ENCODE results near the gene PIWIL4. TPM values are rescaled to one million over a fixed set of nuclear protein-coding genes. Genes with fewer than 3 reads are reported as not detected.

The PIWIL4 gene
- total and polyA plus RNA-seq, 2 of the 8 experiments (the other 6 are each of a cell fraction or from before 2014, with no cell fraction given) = 0.51 to 0.52 TPM

DNA sequence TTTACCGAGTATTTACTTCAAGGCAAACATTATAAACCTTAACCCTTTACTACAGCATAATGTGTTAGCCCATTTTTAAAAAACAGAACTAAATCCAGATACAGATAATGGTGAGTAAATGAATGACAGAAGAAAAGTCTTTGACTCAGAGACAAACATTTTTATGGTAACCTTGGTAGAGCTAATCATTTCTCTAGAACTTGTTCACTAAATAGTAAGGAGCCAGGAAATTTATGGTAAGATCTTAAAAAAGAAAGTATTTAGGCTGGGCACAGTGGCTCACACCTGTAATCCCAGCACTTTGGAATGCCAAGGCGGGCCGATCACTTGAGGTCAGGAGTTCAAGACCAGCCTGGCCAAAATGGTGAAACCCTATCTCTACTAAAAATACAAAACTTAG, 35.0 kb upstream of the PIWIL4 start:
- no peak overlapping the region for H3K4me3 ChIP-seq (ENCODE audit: extremely low read depth in 1 of 4, insufficient read depth in 2 of 4, low read depth in 3 of 4, low read length in 4 of 4)
- H3K18ac ChIP-seq (ENCODE audit: extremely low read depth, low read length) = no peak overlapping the region
- H4K91ac ChIP-seq (replicated peaks; ENCODE audit: insufficient read length, low read length) = no peak overlapping the region
- H4K5ac ChIP-seq (ENCODE audit: insufficient read length, low read depth, low read length) = no peak overlapping the region
- H3K23ac ChIP-seq (ENCODE audit: insufficient read length) = no peak overlapping the region
- H3K4ac ChIP-seq (replicated peaks; ENCODE audit: insufficient read length, low read depth, low read length) = no peak overlapping the region
- H3K79me1 ChIP-seq (ENCODE audit: low read depth, low read length) = no peaks in the 10 kb centered on the region
- no peak overlapping the region for H2BK120ac ChIP-seq (replicated peaks; ENCODE audit: low read depth, low read length)
- no peak overlapping the region for H2BK5ac ChIP-seq (ENCODE audit: low read depth, low read length)
- no peaks in the 10 kb centered on the region for H3K23me2 ChIP-seq (ENCODE audit: low read depth, low read length)
- FAIRE-seq = no peak
- H3K36me3 ChIP-seq (ENCODE audit: control insufficient read depth in 2 of 4, insufficient read depth in 4 of 4, low read length in 3 of 4) = no peaks in the 10 kb centered on the region
- no peak overlapping the region for H2BK20ac ChIP-seq (ENCODE audit: low read length)
- ChIA-PET CTCF (ENCODE audit: partially characterized antibody) (no interaction called here), POLR2A (ENCODE audit: partially characterized antibody) (no interaction called here)
- H2BK12ac ChIP-seq (ENCODE audit: low read depth, low read length) = no peak overlapping the region
- H3K9ac ChIP-seq (replicated peaks in 1 of 4; ENCODE audit: extremely low read depth in 1 of 4, low read depth in 3 of 4, low read length in 3 of 4) = no peak overlapping the region
- no peaks in the 10 kb centered on the region for H3K79me2 ChIP-seq (ENCODE audit: control insufficient read depth in 1 of 2, insufficient read depth in 2 of 2, low read length in 2 of 2)
- no peak overlapping the region for H2BK15ac ChIP-seq (ENCODE audit: low read length)
- TF ChIP-seq CHD2 (IDR thresholded peaks at IDR 0.05; ENCODE audit: low read length) (no peak), SAP30 (IDR thresholded peaks at IDR 0.05; ENCODE audit: insufficient read depth, insufficient replicate concordance, low read length) (no peak), HDAC2 (IDR thresholded peaks at IDR 0.05; ENCODE audit: borderline replicate concordance in 1 of 2, low read depth in 2 of 2, low read length in 2 of 2) (no peak)
- H3K4me2 ChIP-seq (ENCODE audit: insufficient read depth in 1 of 2, low read depth in 2 of 2, low read length in 2 of 2) = no peak overlapping the region
- H3K27me3 ChIP-seq (replicated peaks in 1 of 4; ENCODE audit: control insufficient read depth in 3 of 4, extremely low read depth in 1 of 4, insufficient read depth in 3 of 4, low read length in 3 of 4) = no peaks in the 10 kb centered on the region
- WGBS, 2 experiments (ENCODE audit: extremely low coverage in 1 of 2, insufficient coverage in 1 of 2, insufficient read length in 1 of 2, insufficient replicate concordance in 2 of 2, low coverage in 1 of 2, low lambda C conversion rate in 2 of 2, missing lambda C conversion rate in 1 of 2) = 90% methylated on average over 3 of the region's 3 CpGs; no CpG with 5 or more reads in 1 of the 2 experiments
- no peaks in the 10 kb centered on the region for H4K20me1 ChIP-seq (replicated peaks in 1 of 2; ENCODE audit: control insufficient read depth in 1 of 2, insufficient read depth in 2 of 2, low read length in 2 of 2)
- H2AFZ ChIP-seq (ENCODE audit: low read length) = no peak overlapping the region
- H3K56ac ChIP-seq (replicated peaks; ENCODE audit: insufficient read length, low read depth, low read length) = no peak overlapping the region
- DNase-seq (ENCODE audit: low read depth in 1 of 2, low spot score in 2 of 2) = no peak
- no peak overlapping the region for H4K8ac ChIP-seq (ENCODE audit: extremely low read depth, insufficient read depth, low read length)
- no peaks in the 10 kb centered on the region for H3K4me1 ChIP-seq (replicated peaks in 1 of 4; ENCODE audit: control insufficient read depth in 3 of 4, insufficient read depth in 4 of 4, low read length in 3 of 4)
- no peak overlapping the region for H3K14ac ChIP-seq (ENCODE audit: insufficient read length)
- no peak overlapping the region for H2AK5ac ChIP-seq (ENCODE audit: low read depth, low read length)
- no peak overlapping the region for H3K27ac ChIP-seq (ENCODE audit: low read depth, low read length)
- no peaks in the 10 kb centered on the region for H3K9me3 ChIP-seq (ENCODE audit: insufficient read depth in 2 of 2, low read depth in 1 of 2, low read length in 1 of 2)
